IPS-20b (cell line): ENCODE measurements around the gene P2RY4.
"Not testable (repeated sequence)": the region's sequence is repeated elsewhere in the genome, so short reads cannot be mapped to it uniquely, and the experiment has no call there.

Experiments
- H3K27ac ChIP-seq: one replicate; pipeline ENCODE4 v1.5.1; 2013; ENCODE audit warnings: low read length
- H3K27me3 ChIP-seq: 2 replicates; pipeline ENCODE4 v1.6.1; 2013; ENCODE audit warnings: mild to moderate bottlenecking, low read length, inconsistent platforms; ENCODE audit not compliant: insufficient read depth
- H3K36me3 ChIP-seq: 2 replicates; pipeline ENCODE4 v1.6.1; 2013; ENCODE audit warnings: low read depth, mild to moderate bottlenecking, inconsistent platforms, low read length, moderate library complexity; ENCODE audit not compliant: insufficient read depth
- H3K4me1 ChIP-seq: 2 replicates; pipeline ENCODE4 v1.6.1; 2013; ENCODE audit warnings: mild to moderate bottlenecking, control low read depth, inconsistent platforms, low read length, moderate library complexity; ENCODE audit not compliant: insufficient read depth
- H3K4me3 ChIP-seq: 2 replicates; pipeline ENCODE4 v1.5.1; 2013; ENCODE audit warnings: mild to moderate bottlenecking, low read length, inconsistent platforms
- H3K9ac ChIP-seq: 2 replicates; pipeline ENCODE4 v1.6.1; 2013; ENCODE audit warnings: low read depth, mild to moderate bottlenecking, inconsistent platforms, low read length, moderate library complexity
- H3K9me3 ChIP-seq: 2 replicates; pipeline ENCODE4 v1.6.1; 2013; ENCODE audit warnings: mild to moderate bottlenecking, low read depth, low read length, inconsistent platforms; ENCODE audit not compliant: insufficient read depth

P2RY4 gene

GRCh38 chrX:70260104-70260503, at the start of gene P2RY4:
TSS of gene P2RY4 (minus strand) at chrX:70260204. CDS start at chrX:70259624, 580 bp downstream.
- Histone ChIP-seq H3K27ac (no peak within 1 kb of the TSS), H3K4me1 (no peaks in the 10 kb centered on the region), H3K9ac (no peak within 1 kb of the TSS), H3K4me3 (no peak within 1 kb of the TSS), H3K9me3 (no peaks in the 10 kb centered on the region), H3K36me3 (no peaks in the 10 kb centered on the region), H3K27me3 (no peaks in the 10 kb centered on the region)

GRCh38 chrX:70301716-70302115, 41.7 kb upstream of the P2RY4 start:
- Histone ChIP-seq H3K9ac (no peak overlapping the region), H3K36me3 (peaks cover 71% of the 10 kb centered on the region), H3K27ac (no peak overlapping the region)

GRCh38 chrX:70293621-70294020, 33.6 kb upstream of the P2RY4 start:
- Histone ChIP-seq H3K27ac (no peak overlapping the region), H3K27me3 (no peaks in the 10 kb centered on the region), H3K9ac (no peak overlapping the region), H3K4me3 (no peak overlapping the region), H3K9me3 (no peaks in the 10 kb centered on the region), H3K36me3 (peaks cover 42% of the 10 kb centered on the region), H3K4me1 (0 out of 2 replicates have a peak, but pooled peaks cover 4% of the 10 kb centered on the region)

More at GRCh38 chrX:70301716-70302115, 41.7 kb upstream of the P2RY4 start:
- Histone ChIP-seq H3K9me3 (no peaks in the 10 kb centered on the region), H3K4me1 (no peaks in the 10 kb centered on the region), H3K4me3 (no peak overlapping the region), H3K27me3 (no peaks in the 10 kb centered on the region)

- Histone ChIP-seq H3K27me3 (no peaks in the 10 kb centered on the region), H3K4me1 (0 out of 2 replicates have a peak, but pooled peaks cover 4% of the 10 kb centered on the region), H3K4me3 (no peak overlapping the region), H3K9me3 (no peaks in the 10 kb centered on the region), H3K36me3 (peaks cover 37% of the 10 kb centered on the region), H3K9ac (no peak overlapping the region), H3K27ac (no peak overlapping the region)
Measured at GRCh38 chrX:70292788-70293187, 32.8 kb upstream of the P2RY4 start.

GRCh38 chrX:70289793-70290770, 30.1 kb upstream of the P2RY4 start, which contains the start of the genes KIF4A and PDZD11:
TSS of gene KIF4A (plus strand) at chrX:70290104. CDS start at chrX:70290459, 355 bp downstream.
TSS of gene PDZD11 (minus strand) at chrX:70289927. CDS start at chrX:70289341, 586 bp downstream.
- peak within 1 kb of the TSS; percentile 94 for H3K4me3 ChIP-seq
- H3K27ac ChIP-seq: peak within 1 kb of the TSS; percentile 76
- peaks cover 40% of the 10 kb centered on the region for H3K36me3 ChIP-seq
- H3K27me3 ChIP-seq: no peaks in the 10 kb centered on the region
- no peaks in the 10 kb centered on the region for H3K9me3 ChIP-seq
- 0 out of 2 replicates have a peak, but pooled peaks cover 4% of the 10 kb centered on the region for H3K4me1 ChIP-seq
- peak within 1 kb of the TSS; percentile 94 for H3K9ac ChIP-seq

GRCh38 chrX:70289168-70289792, 29.3 kb upstream of the P2RY4 start:
- H3K4me1 ChIP-seq: 0 out of 2 replicates have a peak, but pooled peaks cover 4% of the 10 kb centered on the region
- peak overlapping the region; percentile 94 for H3K4me3 ChIP-seq
- peak overlapping the region; percentile 94 for H3K9ac ChIP-seq
- H3K27ac ChIP-seq: no peak overlapping the region
- H3K36me3 ChIP-seq: peaks cover 37% of the 10 kb centered on the region
- H3K27me3 ChIP-seq: no peaks in the 10 kb centered on the region
- H3K9me3 ChIP-seq: no peaks in the 10 kb centered on the region

- no peak within 1 kb of the TSS for H3K27ac ChIP-seq
- no peaks in the 10 kb centered on the region for H3K4me1 ChIP-seq
- H3K9me3 ChIP-seq: no peaks in the 10 kb centered on the region
- no peaks in the 10 kb centered on the region for H3K27me3 ChIP-seq
- no peak within 1 kb of the TSS for H3K9ac ChIP-seq
- H3K36me3 ChIP-seq: peaks cover 11% of the 10 kb centered on the region
- no peak within 1 kb of the TSS for H3K4me3 ChIP-seq
Measured at GRCh38 chrX:70281951-70282350, 21.9 kb upstream of the P2RY4 start, which contains the start of gene RAB41. TSS of gene RAB41 (plus strand) at chrX:70282172. CDS start at chrX:70282218, 46 bp downstream.

GRCh38 chrX:70280573-70280972, 20.6 kb upstream of the P2RY4 start:
- H3K9ac ChIP-seq: no peak overlapping the region
- no peaks in the 10 kb centered on the region for H3K36me3 ChIP-seq
- no peak overlapping the region for H3K27ac ChIP-seq
- no peaks in the 10 kb centered on the region for H3K4me1 ChIP-seq
- no peaks in the 10 kb centered on the region for H3K27me3 ChIP-seq
- H3K9me3 ChIP-seq: no peaks in the 10 kb centered on the region
- H3K4me3 ChIP-seq: no peak overlapping the region

GRCh38 chrX:70279081-70279480, 19.1 kb upstream of the P2RY4 start:
- no peak overlapping the region for H3K4me3 ChIP-seq
- H3K27me3 ChIP-seq: no peaks in the 10 kb centered on the region
- H3K36me3 ChIP-seq: no peaks in the 10 kb centered on the region
- no peaks in the 10 kb centered on the region for H3K4me1 ChIP-seq
- no peak overlapping the region for H3K9ac ChIP-seq
- H3K9me3 ChIP-seq: no peaks in the 10 kb centered on the region
- H3K27ac ChIP-seq: no peak overlapping the region

- not testable (repeated sequence) for H3K36me3 ChIP-seq, H3K4me1 ChIP-seq, H3K27ac ChIP-seq, H3K9me3 ChIP-seq, H3K27me3 ChIP-seq, H3K4me3 ChIP-seq, H3K9ac ChIP-seq
Measured at GRCh38 chrX:70274029-70274428, 14.0 kb upstream of the P2RY4 start.

- H3K4me3 ChIP-seq: no peak within 1 kb of the TSS
- H3K27me3 ChIP-seq: no peaks in the 10 kb centered on the region
- no peak within 1 kb of the TSS for H3K9ac ChIP-seq
- no peak within 1 kb of the TSS for H3K27ac ChIP-seq
- H3K9me3 ChIP-seq: no peaks in the 10 kb centered on the region
- H3K4me1 ChIP-seq: no peaks in the 10 kb centered on the region
- no peaks in the 10 kb centered on the region for H3K36me3 ChIP-seq
Measured at GRCh38 chrX:70268034-70268433, 8.0 kb upstream of the P2RY4 start, which contains the start of gene ARR3. TSS of gene ARR3 (plus strand) at chrX:70268334. CDS start at chrX:70269386, 1,052 bp downstream.
